Activated T-helper 1 cell treated with anti-CD3 and anti-CD28 coated beads, Interleukin-12 subunit alpha, Interleukin-12 subunit beta, Interleukin-2, Interleukin-4 antibody, amounts not matched to agents 30 ng/mL and 10 ng/mL and 1 ng/mL, durations not matched to agents 14 hours and 24 hours and 36 hours (primary cell): Measurements from ENCODE around the gene ARMH1. TPM values are rescaled to one million over a fixed set of nuclear protein-coding genes. Genes with fewer than 3 reads are reported as not detected.

Experiments
- DNase-seq: peaks from one replicate; pipeline ENCODE4 v3.0.0; 2021; ENCODE audit warnings: low spot score
- H3K27ac Mint-ChIP-seq: one replicate; pipeline ENCODE4 v1.8.0; 2021; ENCODE audit warnings: mild to moderate bottlenecking, mixed read lengths
- H3K27me3 Mint-ChIP-seq: one replicate; pipeline ENCODE4 v1.8.0; 2022; ENCODE audit warnings: mild to moderate bottlenecking, moderate library complexity, mixed read lengths; ENCODE audit not compliant: insufficient read depth
- H3K36me3 Mint-ChIP-seq: one replicate; pipeline ENCODE4 v1.8.0; 2021; ENCODE audit warnings: low read depth, mixed read lengths
- H3K4me1 Mint-ChIP-seq: one replicate; pipeline ENCODE4 v1.8.0; 2021; ENCODE audit warnings: low read depth, mixed read lengths
- H3K4me3 Mint-ChIP-seq: one replicate; pipeline ENCODE4 v1.8.0; 2021; ENCODE audit warnings: mild to moderate bottlenecking, moderate library complexity, mixed read lengths
- H3K9me3 Mint-ChIP-seq: one replicate; pipeline ENCODE4 v1.8.0; 2021; ENCODE audit warnings: mixed read lengths
- intact Hi-C: fragments of 100-400 bp; cut with micrococcal nuclease; formaldehyde crosslinking; loops from one replicate; pipeline ENCODE4 v1.15.1; 2024
- total RNA-seq: library from RNA; stranded (reverse); gene quantifications from 2 replicates; pipeline ENCODE4 v1.2.3, GENCODE V29; 2022

The ARMH1 gene
- 95.3 and 99.8 TPM in 2 replicates for total RNA-seq

DNA sequence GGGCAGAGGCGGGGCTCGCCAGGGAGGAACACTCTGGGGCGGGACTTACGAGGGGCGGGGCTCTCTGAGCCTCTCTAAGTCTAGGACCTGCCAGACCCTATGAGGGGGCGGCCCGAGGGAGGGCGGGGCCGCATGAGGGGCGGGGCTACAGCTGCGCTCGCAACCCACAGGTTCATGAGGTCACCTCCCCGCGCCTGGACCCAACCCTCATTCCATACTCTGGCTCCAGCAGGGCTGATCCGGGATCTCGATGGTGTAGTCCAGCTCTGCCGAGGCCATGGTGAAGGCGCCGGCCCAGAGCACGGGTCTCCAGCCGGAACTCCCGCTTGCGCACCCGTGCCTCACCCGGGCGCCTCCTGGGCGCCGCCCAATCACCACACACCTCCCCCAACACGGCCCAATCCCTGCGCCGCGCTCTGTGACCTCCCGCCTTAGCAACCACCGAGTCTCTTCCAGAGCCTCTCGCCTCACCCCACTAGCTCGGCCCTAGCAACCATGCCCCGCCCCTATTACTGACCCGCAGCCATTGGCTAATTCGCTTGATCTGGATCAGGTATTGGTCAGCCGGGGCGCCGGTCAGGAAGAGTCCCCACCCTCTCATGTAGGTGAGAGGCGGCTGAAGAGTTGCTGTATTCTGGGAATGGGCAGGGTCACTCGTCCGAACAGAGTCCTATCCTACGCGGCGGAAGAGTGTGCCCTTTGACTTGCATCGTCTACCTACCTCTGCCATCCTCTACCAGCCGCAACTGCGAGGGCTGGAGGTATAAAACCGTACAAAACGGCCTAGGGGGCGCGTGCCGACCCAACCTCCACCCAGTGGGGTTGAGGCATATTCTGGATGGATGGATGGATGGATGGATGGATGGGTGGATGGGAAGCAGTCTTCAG lies at the start of gene ARMH1, which contains the start of gene TMEM53:
Gene ARMH1 (plus strand): TSS at position 602 of the 888 bp plus-strand sequence. CDS start 14,984 bp downstream, outside the sequence.
Gene TMEM53 (minus strand): TSS at position 369 of the 888 bp plus-strand sequence. CDS start 90 bp downstream, at position 279.
- intact Hi-C loops: loop anchor here (1.0 to 2.0 kb wide), 14 partner anchors 10 to 1012 kb away; partner anchors contain the start of genes BTBD19, EIF2B3, ERI3 and GPBP1L1
- peak; percentile 98 for DNase-seq
- H3K4me1 Mint-ChIP-seq: peaks cover 30% of the 10 kb centered on the region
- H3K4me3 Mint-ChIP-seq: peak within 1 kb of the TSS; percentile 80
- no peaks in the 10 kb centered on the region for H3K9me3 Mint-ChIP-seq
- H3K27ac Mint-ChIP-seq: peak within 1 kb of the TSS; percentile 79
- peaks cover 2% of the 10 kb centered on the region for H3K36me3 Mint-ChIP-seq
- no peaks in the 10 kb centered on the region for H3K27me3 Mint-ChIP-seq

DNA sequence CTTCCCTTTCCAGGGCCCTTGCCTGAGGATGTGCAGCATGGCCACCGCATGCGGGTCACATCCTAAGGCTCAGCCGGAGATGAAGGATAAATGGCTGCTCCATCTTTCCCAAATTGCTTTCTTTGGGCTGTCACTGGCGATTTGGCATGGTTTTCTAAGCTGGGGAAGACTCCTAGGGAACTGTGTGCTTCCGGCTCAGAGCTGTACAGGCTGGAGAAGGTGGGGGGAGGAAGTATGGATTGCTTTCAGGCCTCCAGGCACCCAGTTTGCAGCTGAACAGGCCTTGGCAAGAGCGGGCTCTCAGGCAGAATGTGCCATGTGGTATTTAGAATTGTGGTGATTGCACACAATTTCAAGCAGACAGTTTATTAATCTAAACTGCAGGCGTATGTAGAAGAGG lies 49.2 kb upstream of the ARMH1 start:
- H3K4me1 Mint-ChIP-seq: peaks cover under 1% of the 10 kb centered on the region
- H3K27me3 Mint-ChIP-seq: peaks cover 10% of the 10 kb centered on the region
- no peak for DNase-seq
- no peak overlapping the region for H3K4me3 Mint-ChIP-seq
- intact Hi-C loops: loop anchor here (5.0 kb wide), 1 partner anchor 1198 kb away; no protein-coding TSS in a partner anchor
- H3K9me3 Mint-ChIP-seq: no peaks in the 10 kb centered on the region
- H3K27ac Mint-ChIP-seq: no peak overlapping the region
- H3K36me3 Mint-ChIP-seq: no peaks in the 10 kb centered on the region

DNA sequence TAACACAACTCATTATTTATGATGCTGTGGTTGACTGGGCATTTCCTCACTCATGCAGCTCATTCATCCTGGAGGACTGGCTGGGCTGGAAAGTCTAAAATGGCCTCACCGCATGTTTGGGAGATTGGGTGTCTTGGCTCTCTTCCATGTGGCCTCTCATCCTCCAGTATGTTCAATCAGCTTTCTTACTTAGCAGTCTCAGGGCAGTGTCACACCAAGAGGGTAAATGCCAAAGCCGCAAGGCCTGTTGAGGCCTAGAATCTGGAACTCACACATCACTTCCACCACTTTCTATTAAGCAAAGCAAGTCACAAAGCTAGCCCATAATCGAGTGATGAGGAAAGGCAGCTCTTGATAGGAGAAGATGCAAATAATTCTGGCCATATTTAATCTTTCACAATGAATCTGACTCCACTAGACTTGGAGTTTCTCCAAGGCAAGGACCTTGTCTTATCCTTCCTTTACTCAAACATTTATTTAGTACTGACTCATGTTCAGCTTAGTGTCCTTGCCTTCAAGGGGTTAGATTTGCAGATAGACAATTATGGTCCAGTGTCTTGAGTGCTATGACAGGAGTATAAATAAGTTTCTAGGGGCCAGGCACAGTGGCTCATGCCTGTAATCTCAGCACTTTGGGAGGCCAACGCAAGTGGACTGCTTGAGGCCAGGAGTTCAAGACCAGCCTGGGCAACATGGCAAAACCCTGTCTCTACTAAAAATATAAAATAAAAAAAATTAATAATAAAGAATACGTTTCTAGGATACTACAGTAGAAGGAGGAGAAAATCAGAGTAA lies 45.4 kb upstream of the ARMH1 start:
- H3K4me1 Mint-ChIP-seq: peaks cover 29% of the 10 kb centered on the region
- intact Hi-C loops: loop anchor here (5.0 kb wide), 1 partner anchor 1202 kb away; no protein-coding TSS in a partner anchor
- H3K27ac Mint-ChIP-seq: no peak overlapping the region
- no peak overlapping the region for H3K4me3 Mint-ChIP-seq
- no peaks in the 10 kb centered on the region for H3K9me3 Mint-ChIP-seq
- peaks cover 11% of the 10 kb centered on the region for H3K36me3 Mint-ChIP-seq
- no peak for DNase-seq
- H3K27me3 Mint-ChIP-seq: peaks cover 7% of the 10 kb centered on the region

DNA sequence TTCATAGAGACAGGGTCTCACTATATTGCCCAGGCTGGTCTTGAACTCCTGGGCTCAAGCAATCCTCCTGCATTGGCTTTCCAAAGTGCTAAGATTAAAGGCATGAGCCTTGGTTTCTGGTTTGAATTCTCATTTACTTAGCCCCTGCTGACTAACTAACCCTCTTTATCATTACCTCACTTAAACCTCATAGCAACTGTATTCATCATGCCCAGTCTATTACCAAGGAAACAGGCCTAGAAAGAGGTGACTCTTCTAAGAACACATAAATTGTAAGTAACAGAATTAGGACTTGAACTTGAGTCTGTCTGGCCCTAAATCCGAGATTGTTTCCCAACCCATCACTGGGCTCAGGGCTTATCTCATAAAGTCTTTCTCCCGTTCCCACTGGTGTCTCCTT lies 44.4 kb upstream of the ARMH1 start:
- Mint-ChIP-seq H3K9me3 (no peaks in the 10 kb centered on the region), H3K27me3 (peaks cover 2% of the 10 kb centered on the region), H3K27ac (peak overlapping the region; percentile 95), H3K36me3 (peaks cover 18% of the 10 kb centered on the region), H3K4me1 (peaks cover 39% of the 10 kb centered on the region), H3K4me3 (peak overlapping the region; percentile 89)
- no peak for DNase-seq
- intact Hi-C loops: loop anchor here (2.0 to 10.0 kb wide), 4 partner anchors 85 to 1457 kb away; partner anchors contain the start of genes CFAP57, DMAP1, EBNA1BP2 and GPBP1L1

DNA sequence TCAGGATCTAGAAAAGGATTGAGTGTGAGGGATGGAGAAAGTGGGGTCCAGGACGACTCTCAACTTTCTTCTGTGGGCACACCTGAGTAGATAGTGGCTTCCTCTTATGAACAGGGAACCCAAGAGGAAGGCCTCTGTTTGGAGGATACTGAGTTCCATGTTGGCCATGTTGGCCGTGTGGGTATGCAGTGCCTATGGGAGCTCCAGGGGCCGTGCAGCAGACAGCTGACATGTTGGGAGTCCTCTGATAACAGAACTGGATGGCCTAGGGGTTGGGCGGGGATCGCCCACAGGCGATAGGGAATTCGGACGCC lies 43.2 kb upstream of the ARMH1 start:
- Mint-ChIP-seq H3K27me3 (peaks cover 2% of the 10 kb centered on the region), H3K36me3 (peaks cover 26% of the 10 kb centered on the region), H3K27ac (peak overlapping the region; percentile 95), H3K4me3 (peak overlapping the region; percentile 89), H3K9me3 (no peaks in the 10 kb centered on the region), H3K4me1 (peaks cover 40% of the 10 kb centered on the region)
- DNase-seq: no peak
- intact Hi-C loops: loop anchor here (1.0 to 10.0 kb wide), 5 partner anchors 84 to 1458 kb away; partner anchors contain the start of genes CFAP57, DMAP1, EBNA1BP2 and ERI3

DNA sequence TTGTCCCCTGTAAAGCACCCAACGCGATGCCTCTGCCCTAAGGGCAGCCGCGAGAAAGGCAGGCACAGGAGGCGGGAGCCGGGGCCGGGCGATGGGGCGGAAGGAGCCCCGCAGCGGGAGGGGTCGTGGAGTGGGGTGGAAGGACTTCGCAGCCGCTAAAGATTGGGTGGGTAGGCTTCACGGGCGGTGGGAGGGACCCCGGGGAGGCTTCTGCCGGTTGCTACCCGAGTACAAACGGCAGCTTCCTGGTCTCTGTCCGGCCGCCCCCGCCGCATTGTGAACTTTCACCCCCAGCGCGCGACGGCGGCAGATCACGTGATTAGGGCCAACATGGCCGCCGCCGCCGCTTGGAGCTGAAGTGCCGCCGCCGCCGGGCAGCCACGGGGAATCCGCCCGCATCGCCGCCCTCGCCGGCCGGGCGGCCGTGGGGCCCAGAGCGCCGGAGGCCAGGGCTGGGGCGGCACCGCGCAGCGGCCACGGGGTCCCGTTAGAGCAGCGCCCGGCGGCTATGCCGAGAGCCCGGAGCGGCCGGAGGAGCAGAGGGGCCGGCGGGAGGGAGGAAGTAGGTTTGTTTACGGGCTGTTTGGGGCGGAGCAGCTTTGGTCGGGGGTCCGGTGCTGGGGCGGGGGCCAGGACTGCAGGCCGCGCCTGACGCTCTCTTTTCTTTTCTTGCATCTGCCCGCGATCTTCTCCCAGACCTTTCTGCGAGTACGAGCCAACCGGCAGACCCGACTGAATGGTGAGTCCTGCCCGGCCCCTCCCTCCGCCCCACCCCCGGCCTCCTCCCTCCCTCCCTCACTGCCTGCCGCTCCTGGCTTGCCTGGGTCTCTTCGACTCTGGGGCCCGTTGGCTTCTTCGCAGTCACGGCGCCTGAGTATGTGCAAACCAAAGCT lies 42.6 kb upstream of the ARMH1 start:
- Mint-ChIP-seq H3K9me3 (no peaks in the 10 kb centered on the region), H3K27me3 (peaks cover 2% of the 10 kb centered on the region), H3K4me1 (peaks cover 40% of the 10 kb centered on the region), H3K27ac (peak overlapping the region; percentile 97), H3K4me3 (peak overlapping the region; percentile 91), H3K36me3 (peaks cover 28% of the 10 kb centered on the region)
- peak; percentile 86 for DNase-seq
- intact Hi-C loops: loop anchor here (1.0 to 10.0 kb wide), 6 partner anchors 42 to 1459 kb away; partner anchors contain the start of genes ARMH1, CFAP57, DMAP1 and EBNA1BP2

DNA sequence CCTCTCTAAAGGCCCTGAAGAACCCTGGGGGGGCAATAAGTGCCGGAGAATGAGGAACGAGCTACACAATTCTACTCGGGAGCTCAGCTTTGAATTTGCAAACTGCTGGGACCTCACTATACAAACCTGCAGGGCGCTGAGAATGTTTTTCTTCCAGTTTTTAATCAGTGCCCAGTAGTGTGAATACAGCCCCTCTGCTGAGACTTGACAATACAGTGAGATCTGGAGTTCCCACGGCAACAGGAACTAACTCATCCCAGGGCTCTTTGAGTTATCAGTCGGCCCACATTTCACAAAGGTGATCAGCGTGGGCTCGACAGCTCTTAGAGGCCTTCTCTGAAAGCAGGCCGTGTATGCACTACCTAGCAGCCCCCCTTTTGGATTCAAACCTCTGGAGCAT lies 41.9 kb upstream of the ARMH1 start:
- peaks cover 33% of the 10 kb centered on the region for H3K36me3 Mint-ChIP-seq
- intact Hi-C loops: loop anchor here (1.0 to 10.0 kb wide), 3 partner anchors 42 to 1055 kb away; partner anchors contain the start of genes ARMH1, DMAP1, GPBP1L1 and TMEM53
- DNase-seq: no peak
- H3K27me3 Mint-ChIP-seq: no peaks in the 10 kb centered on the region
- peaks cover 40% of the 10 kb centered on the region for H3K4me1 Mint-ChIP-seq
- H3K4me3 Mint-ChIP-seq: peak overlapping the region; percentile 91
- H3K9me3 Mint-ChIP-seq: no peaks in the 10 kb centered on the region
- peak overlapping the region; percentile 97 for H3K27ac Mint-ChIP-seq

DNA sequence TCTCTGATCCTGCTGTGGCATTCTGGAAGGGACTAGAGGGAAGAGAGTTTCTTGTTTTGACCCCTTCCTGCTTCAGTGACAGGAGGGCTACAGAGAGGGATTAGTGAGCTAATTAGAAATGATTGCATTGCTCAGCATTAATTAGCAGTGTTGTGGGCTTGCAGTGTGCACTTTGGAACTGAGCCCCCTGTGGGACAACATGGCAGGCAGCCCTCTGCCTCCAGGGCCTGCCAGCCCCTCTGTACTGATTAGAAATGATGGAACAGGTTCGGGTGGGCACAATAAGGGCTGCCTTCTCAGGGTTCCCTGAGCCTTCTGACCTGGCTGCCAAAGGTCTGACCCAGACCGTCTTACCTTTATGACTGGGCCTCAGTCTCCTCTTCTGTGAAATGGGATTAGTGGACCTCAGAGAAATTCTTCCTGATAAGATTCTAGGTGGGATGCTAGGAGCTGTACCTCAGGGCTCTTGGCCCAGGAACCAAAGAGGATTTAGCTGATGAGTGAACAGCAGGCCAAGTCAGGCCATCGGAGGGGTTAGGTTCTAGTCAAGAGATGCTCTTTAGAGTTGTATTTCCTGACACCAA lies 39.8 kb upstream of the ARMH1 start:
- no peak overlapping the region for H3K27ac Mint-ChIP-seq
- DNase-seq: no peak
- peaks cover 40% of the 10 kb centered on the region for H3K4me1 Mint-ChIP-seq
- intact Hi-C loops: loop anchor here (5.0 to 10.0 kb wide), 2 partner anchors 420 to 1053 kb away; partner anchors contain the start of genes DMAP1, GPBP1L1 and TMEM69
- peaks cover 45% of the 10 kb centered on the region for H3K36me3 Mint-ChIP-seq
- no peaks in the 10 kb centered on the region for H3K9me3 Mint-ChIP-seq
- H3K4me3 Mint-ChIP-seq: peak overlapping the region; percentile 91
- no peaks in the 10 kb centered on the region for H3K27me3 Mint-ChIP-seq

DNA sequence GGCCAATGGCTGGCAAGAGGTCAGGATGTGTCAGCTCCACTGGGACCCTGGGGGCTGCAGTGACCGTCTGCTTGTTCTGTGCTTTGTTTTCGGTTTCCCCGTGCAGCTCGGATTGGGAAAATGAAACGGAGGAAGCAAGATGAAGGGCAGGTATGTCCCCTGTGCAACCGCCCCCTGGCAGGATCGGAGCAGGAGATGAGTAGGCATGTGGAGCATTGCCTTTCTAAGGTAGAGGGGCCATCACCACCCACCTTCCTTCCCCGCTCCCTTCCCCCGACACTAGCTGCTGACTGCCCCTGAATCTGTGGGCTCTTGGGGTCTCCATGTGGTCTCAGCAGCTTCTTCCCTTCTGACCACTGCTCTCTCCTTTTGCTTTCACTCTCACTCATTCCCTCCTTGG lies 39.1 kb upstream of the ARMH1 start:
- no peak overlapping the region for H3K27ac Mint-ChIP-seq

DNA sequence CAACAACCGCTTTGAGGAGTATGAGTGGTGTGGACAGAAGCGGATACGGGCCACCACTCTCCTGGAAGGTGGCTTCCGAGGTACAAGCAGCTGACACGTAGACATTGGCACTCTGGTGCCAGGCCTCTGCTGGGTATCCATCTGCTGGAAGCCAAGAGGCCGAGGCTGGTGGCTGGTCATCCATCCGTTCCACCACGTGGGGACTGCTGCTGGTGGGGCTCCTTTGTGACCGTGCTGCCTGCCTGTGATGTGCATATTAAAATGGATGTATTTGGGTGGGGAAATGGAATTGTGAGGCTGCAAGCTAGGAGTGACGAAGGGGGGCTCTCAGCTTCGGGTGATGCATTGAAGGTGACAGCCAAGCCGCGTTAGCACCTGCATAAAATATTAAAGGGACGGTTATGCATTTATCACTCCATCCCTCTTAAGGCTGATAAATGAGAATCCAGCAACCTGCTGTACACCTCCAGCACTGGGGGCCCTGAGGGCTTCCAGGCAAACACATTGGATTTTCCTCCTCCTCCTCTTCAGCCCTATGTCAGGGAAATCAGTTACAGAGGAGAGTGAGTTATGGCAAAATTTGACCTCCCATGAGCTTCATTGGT lies 38.3 kb upstream of the ARMH1 start:
- no peak for DNase-seq
- no peaks in the 10 kb centered on the region for H3K27me3 Mint-ChIP-seq
- no peak overlapping the region for H3K27ac Mint-ChIP-seq
- H3K4me3 Mint-ChIP-seq: no peak overlapping the region
- no peaks in the 10 kb centered on the region for H3K9me3 Mint-ChIP-seq
- H3K4me1 Mint-ChIP-seq: peaks cover 31% of the 10 kb centered on the region
- intact Hi-C loops: loop anchor here (10.0 kb wide), 1 partner anchor 421 kb away; the partner anchor contains the start of gene DMAP1
- H3K36me3 Mint-ChIP-seq: peaks cover 45% of the 10 kb centered on the region

More for the DNA sequence above, 39.1 kb upstream of the ARMH1 start:
- no peaks in the 10 kb centered on the region for H3K9me3 Mint-ChIP-seq
- H3K4me3 Mint-ChIP-seq: no peak overlapping the region
- no peaks in the 10 kb centered on the region for H3K27me3 Mint-ChIP-seq
- intact Hi-C loops: loop anchor here (10.0 kb wide), 1 partner anchor 421 kb away; the partner anchor contains the start of gene DMAP1
- no peak for DNase-seq
- peaks cover 38% of the 10 kb centered on the region for H3K4me1 Mint-ChIP-seq
- peaks cover 45% of the 10 kb centered on the region for H3K36me3 Mint-ChIP-seq
